ENCODE measurements around the gene MYOG. TPM values are rescaled to one million over a fixed set of nuclear protein-coding genes. Genes with fewer than 3 reads are reported as not detected.

The MYOG gene
- total RNA-seq, 2 experiments from 2014 or later: not detected

DNA sequence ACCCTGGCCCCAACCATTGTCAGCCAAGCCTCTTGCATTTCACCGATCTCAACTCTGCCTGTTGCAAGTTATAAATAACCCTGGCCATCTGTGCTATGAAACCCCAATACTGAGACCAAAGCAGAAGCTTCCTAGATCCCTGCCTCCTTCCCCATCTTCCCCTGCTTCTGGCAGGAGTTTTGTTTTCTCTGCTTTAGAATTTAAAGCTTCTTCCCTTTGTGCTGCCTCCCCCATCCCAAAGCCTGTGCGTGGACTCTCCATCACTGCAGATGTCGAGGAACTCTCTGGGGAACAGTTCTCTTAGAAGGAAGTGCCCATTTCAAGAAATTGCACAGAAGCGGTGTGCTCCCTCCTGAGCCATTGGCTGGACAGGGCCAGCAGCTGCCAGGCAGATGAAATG, 17.4 kb upstream of the MYOG start:
- Histone ChIP-seq H2AFZ (ENCODE audit: low read length) (no peak overlapping the region), H3K9me2 (ENCODE audit: insufficient read depth, low read length) (no peaks in the 10 kb centered on the region), H3K36me3 (ENCODE audit: insufficient read depth, low read length) (no peaks in the 10 kb centered on the region), H3K4me2 (ENCODE audit: low read length) (no peak overlapping the region), H4K20me1 (ENCODE audit: insufficient read depth, low read length) (no peaks in the 10 kb centered on the region), H3K9me3 (ENCODE audit: low read length) (0 out of 2 replicates have a peak, but pooled peaks cover 5% of the 10 kb centered on the region), H3K27ac (ENCODE audit: low read depth, low read length, poor library complexity, severe bottlenecking) (no peak overlapping the region), H3K79me2 (ENCODE audit: insufficient read depth, low read depth, low read length) (no peaks in the 10 kb centered on the region), H3K4me3 (ENCODE audit: low read depth, low read length, poor library complexity, severe bottlenecking) (no peak overlapping the region), H3K4me1 (ENCODE audit: insufficient read depth, low read length, poor library complexity, severe bottlenecking) (no peaks in the 10 kb centered on the region)
- intact Hi-C loops (cut with micrococcal nuclease; ENCODE audit: unreplicated experiment): no loop called here
- DNase-seq (ENCODE audit: low spot score): no peak
- no peak for TF ChIP-seq EZH2phosphoT487 (IDR thresholded peaks at IDR 0.05; ENCODE audit: borderline replicate concordance, low read depth, low read length)
- no peak for TF ChIP-seq CTCF (conservative IDR thresholded peaks at IDR 0.05; ENCODE audit: low read length)
- POLR2A ChIA-PET: interaction anchor here (0.6 kb wide), 1 partner anchor 9 kb away, joined by 3 read pairs; no protein-coding TSS in a partner anchor
- CTCF ChIA-PET (ENCODE audit: unreplicated experiment): no interaction called here
- BruUV-seq (replicated peaks): no TSS peak

DNA sequence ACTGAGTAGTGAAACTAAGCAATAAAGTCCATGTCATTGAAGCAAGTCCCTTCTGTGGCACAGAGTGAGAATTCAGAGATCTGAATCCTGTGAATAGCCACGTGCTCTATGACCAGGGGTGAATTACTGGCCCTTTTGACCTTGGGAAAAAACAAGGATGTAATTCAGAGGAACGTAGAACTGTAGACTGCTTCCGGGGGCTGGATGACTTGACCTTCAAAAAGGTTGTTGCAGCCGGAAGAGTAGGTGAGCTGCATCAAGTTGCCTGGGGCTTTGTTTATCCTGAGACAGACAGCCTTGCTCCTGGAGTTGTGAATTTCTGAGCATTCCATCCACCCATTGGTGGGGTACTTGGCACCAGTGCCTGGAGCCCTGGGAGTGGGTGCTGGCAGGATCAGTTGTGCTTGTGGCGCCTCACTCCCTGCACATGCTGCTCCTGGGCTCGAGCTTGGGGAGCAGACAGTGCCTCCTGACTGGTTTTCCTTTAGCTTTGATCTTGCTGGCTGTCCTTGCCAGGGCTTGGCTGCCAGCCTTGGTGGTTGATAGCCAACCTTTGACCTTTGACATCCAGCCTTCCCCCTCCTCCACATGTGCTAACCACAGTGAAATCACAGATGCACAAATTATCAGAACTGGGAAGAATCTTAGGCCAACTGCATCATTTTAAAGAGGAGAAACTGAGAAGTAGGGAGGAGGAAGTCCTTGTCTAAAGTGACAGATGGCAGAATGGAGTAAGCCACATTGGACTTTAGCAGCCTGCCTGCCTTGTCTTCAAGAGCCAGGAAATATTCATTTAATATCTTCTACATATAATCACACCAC, 16.2 kb upstream of the MYOG start:
- H3K4me1 ChIP-seq (ENCODE audit: insufficient read depth, low read length, poor library complexity, severe bottlenecking): no peaks in the 10 kb centered on the region
- POLR2A ChIA-PET: no interaction called here
- no peaks in the 10 kb centered on the region for H3K9me2 ChIP-seq (ENCODE audit: insufficient read depth, low read length)
- no peak overlapping the region for H2AFZ ChIP-seq (ENCODE audit: low read length)
- H3K4me3 ChIP-seq (ENCODE audit: low read depth, low read length, poor library complexity, severe bottlenecking): no peak overlapping the region
- H3K4me2 ChIP-seq (ENCODE audit: low read length): no peak overlapping the region
- no peak for DNase-seq (ENCODE audit: low spot score)
- BruUV-seq (replicated peaks): no TSS peak
- TF ChIP-seq EZH2phosphoT487 (IDR thresholded peaks at IDR 0.05; ENCODE audit: borderline replicate concordance, low read depth, low read length) (no peak), CTCF (conservative IDR thresholded peaks at IDR 0.05; ENCODE audit: low read length) (no peak)
- H3K9me3 ChIP-seq (ENCODE audit: low read length): 0 out of 2 replicates have a peak, but pooled peaks cover 5% of the 10 kb centered on the region
- CTCF ChIA-PET (ENCODE audit: unreplicated experiment): no interaction called here
- H3K36me3 ChIP-seq (ENCODE audit: insufficient read depth, low read length): no peaks in the 10 kb centered on the region
- H3K79me2 ChIP-seq (ENCODE audit: insufficient read depth, low read depth, low read length): no peaks in the 10 kb centered on the region
- H4K20me1 ChIP-seq (ENCODE audit: insufficient read depth, low read length): no peaks in the 10 kb centered on the region
- intact Hi-C loops (cut with micrococcal nuclease; ENCODE audit: unreplicated experiment): no loop called here
- H3K27ac ChIP-seq (ENCODE audit: low read depth, low read length, poor library complexity, severe bottlenecking): no peak overlapping the region

DNA sequence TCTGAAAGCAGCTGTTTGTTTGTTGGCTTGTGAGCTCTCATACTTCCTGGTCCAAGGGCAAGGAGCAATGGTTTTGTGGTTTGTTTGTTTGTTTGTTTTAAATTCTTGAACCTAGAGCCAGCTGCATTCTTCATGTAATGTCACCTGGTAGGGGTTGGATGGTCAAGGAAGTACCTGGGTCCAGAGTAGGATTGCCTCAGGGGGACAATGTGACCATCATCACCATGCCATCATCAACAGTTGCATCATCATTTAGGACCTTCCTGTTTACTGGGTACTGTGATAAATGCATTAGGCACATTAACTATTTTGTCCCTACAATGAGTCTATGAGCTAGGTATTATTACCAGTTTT, 14.7 kb upstream of the MYOG start:
- Histone ChIP-seq H3K9me3 (ENCODE audit: low read length) (peaks cover 8% of the 10 kb centered on the region; the same call in 1 of the 2 replicates), H3K4me1 (ENCODE audit: insufficient read depth, low read length, poor library complexity, severe bottlenecking) (no peaks in the 10 kb centered on the region), H4K20me1 (ENCODE audit: insufficient read depth, low read length) (no peaks in the 10 kb centered on the region), H3K9me2 (ENCODE audit: insufficient read depth, low read length) (no peaks in the 10 kb centered on the region), H2AFZ (ENCODE audit: low read length) (no peak overlapping the region), H3K79me2 (ENCODE audit: insufficient read depth, low read depth, low read length) (no peaks in the 10 kb centered on the region), H3K4me2 (ENCODE audit: low read length) (no peak overlapping the region), H3K36me3 (ENCODE audit: insufficient read depth, low read length) (no peaks in the 10 kb centered on the region), H3K27ac (ENCODE audit: low read depth, low read length, poor library complexity, severe bottlenecking) (no peak overlapping the region), H3K4me3 (ENCODE audit: low read depth, low read length, poor library complexity, severe bottlenecking) (no peak overlapping the region)
- BruUV-seq (replicated peaks): no TSS peak
- TF ChIP-seq CTCF (conservative IDR thresholded peaks at IDR 0.05; ENCODE audit: low read length): no peak
- no peak for TF ChIP-seq EZH2phosphoT487 (IDR thresholded peaks at IDR 0.05; ENCODE audit: borderline replicate concordance, low read depth, low read length)
- DNase-seq (ENCODE audit: low spot score): no peak
- CTCF ChIA-PET (ENCODE audit: unreplicated experiment): no interaction called here
- POLR2A ChIA-PET: no interaction called here
- intact Hi-C loops (cut with micrococcal nuclease; ENCODE audit: unreplicated experiment): no loop called here
